Psoas muscle (tissue), 8 donors: ENCODE data around the gene KLHL13. TPM values are rescaled to one million over a fixed set of nuclear protein-coding genes. Genes with fewer than 3 reads are reported as not detected.

ENCODE experiments used
- ATAC-seq, 4 donors: fragments of 200-7000 bp; cut with Tn5 transposase; one replicate each; pipeline ENCODE4 v1.9.1; 2020; ENCODE audit warnings: moderate library complexity in 3 of 4, mild to moderate bottlenecking in 2 of 4
- DNase-seq, 2 donors: peaks; one replicate each; pipeline ENCODE4 v3.0.0-alpha.2; 2020
- H3K27ac ChIP-seq: fragments of 200-600 bp; one replicate; pipeline ENCODE4 v1.8.0; 2022
- H3K27me3 ChIP-seq, 3 donors: fragments of 200-600 bp in 1 of 3; one replicate each; pipeline versions ENCODE4 v1.6.1 to v1.8.0; 2013 to 2022; ENCODE audit warnings: low read length in 2 of 3, mild to moderate bottlenecking in 2 of 3, moderate library complexity in 1 of 3; ENCODE audit not compliant: insufficient read depth in 3 of 3
- H3K36me3 ChIP-seq, 2 donors: fragments of 200-600 bp in 1 of 2; one replicate each; pipeline versions ENCODE4 v1.6.1 to v1.8.0; 2013 to 2022; ENCODE audit warnings: low read depth in 1 of 2, mild to moderate bottlenecking in 1 of 2, moderate library complexity in 1 of 2; ENCODE audit not compliant: insufficient read depth in 1 of 2
- H3K4me1 ChIP-seq: fragments of 200-600 bp; one replicate; pipeline ENCODE4 v1.8.0; 2022
- H3K4me3 ChIP-seq: fragments of 200-600 bp; one replicate; pipeline ENCODE4 v1.8.0; 2022; ENCODE audit warnings: mild to moderate bottlenecking
- H3K9me3 ChIP-seq: fragments of 200-600 bp; one replicate; pipeline ENCODE4 v1.8.0; 2022
- WGBS, 3 donors: extraction: QIAGEN DNeasy Blood & Tissue Kit; methylation state at CpG; one replicate each; pipeline versions ENCODE4 v1.1.6 to v1.1.7; 2013; 5-methylcytosine and 5-hydroxymethylcytosine counted together
- intact Hi-C, 2 donors: fragments of 100-400 bp; cut with DNase I; formaldehyde crosslinking; loops; one replicate each; pipeline versions ENCODE4 v1.11.0 to v1.14.2; 2022
- polyA plus RNA-seq, 3 donors: library from polyadenylated mRNA; stranded (reverse); fragments of 200-250 nt; gene quantifications; one replicate each; pipeline ENCODE4 v1.2.3, GENCODE V29; 2013
- total RNA-seq, 4 donors: library from RNA; stranded (reverse); fragmentation: NEBNext Ultra II Directional in 2 of 4; extraction: Animal tissue kit (Norgen Biotek cat#: 25700) in 2 of 4; gene quantifications; one replicate each; pipeline versions ENCODE4 v1.2.1 to v1.2.4, GENCODE V29; 2021 to 2023
- TF ChIP-seq, protein P1 (sequence below): fragments of 200-600 bp; IDR thresholded peaks from one replicate; pipeline ENCODE4 v1.8.0; 2022; ENCODE audit warnings: antibody characterized with exemption
- donor health status: healthy with polysubstance abuse.
- donor health status: DM: no; HTN: no; CAD: no; lungs with moderate emphysema.
- donor health status: Bipolar disorder and iron deficiency.
- donor health status: healthy.
- donor health status: DM: yes; HTN: yes; CAD: no.
- donor health status: DM: no; HTN: no; CAD: no.
- donor health status: DM: no; HTN: no; CAD: no.
- donor health status: DM: yes; HTN: yes; CAD: no.

The KLHL13 gene
- total and polyA plus RNA-seq, 7 donors, result 0.61 to 4.5 (median 1.5) TPM

DNA sequence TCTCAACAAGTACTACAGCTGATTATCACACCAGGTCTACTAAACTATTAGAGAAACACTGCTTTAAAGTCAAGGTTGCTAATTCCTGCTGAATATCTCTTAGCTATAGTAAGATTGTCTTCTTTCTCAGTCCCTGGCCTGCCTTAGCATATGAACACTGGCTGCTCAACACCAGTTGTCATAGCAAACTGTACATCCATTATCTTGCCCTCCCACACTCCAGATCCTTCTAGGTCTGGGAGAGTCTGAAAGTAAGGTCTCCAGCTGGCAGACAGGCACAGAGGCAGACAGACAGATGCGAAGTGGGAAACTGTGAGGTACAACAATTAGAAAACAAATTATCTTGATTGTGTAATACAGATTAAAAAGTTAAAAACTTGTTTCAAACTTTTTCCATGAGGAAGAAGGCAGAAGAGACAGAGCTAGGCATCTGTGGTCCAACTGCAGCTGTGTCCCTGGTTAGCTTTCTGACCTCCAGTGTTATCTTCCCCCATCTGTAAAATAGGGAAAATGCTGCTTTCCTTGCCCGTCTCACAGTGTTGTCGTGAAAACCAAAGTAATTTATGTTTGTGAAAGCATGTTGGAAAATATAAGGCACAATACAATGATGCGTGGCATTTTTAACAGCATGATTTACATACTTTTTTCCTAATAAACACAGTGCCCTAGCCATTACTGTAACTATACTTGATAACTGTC is 133.8 kb downstream of the KLHL13 start:
- no peaks in the 10 kb centered on the region for H3K36me3 ChIP-seq
- no peaks in the 10 kb centered on the region for H3K27me3 ChIP-seq
- no peak overlapping the region for H3K27ac ChIP-seq
- WGBS, 3 donors, result 68 to 82% (median 69%) methylated on average over 4 of the region's 4 CpGs
- no peaks in the 10 kb centered on the region for H3K9me3 ChIP-seq
- H3K4me3 ChIP-seq, result no peak overlapping the region
- no peaks in the 10 kb centered on the region for H3K4me1 ChIP-seq
- intact Hi-C loops, result no loop called here
- no peak for DNase-seq
- ATAC-seq, result no peak
- TF ChIP-seq, protein P1, sequence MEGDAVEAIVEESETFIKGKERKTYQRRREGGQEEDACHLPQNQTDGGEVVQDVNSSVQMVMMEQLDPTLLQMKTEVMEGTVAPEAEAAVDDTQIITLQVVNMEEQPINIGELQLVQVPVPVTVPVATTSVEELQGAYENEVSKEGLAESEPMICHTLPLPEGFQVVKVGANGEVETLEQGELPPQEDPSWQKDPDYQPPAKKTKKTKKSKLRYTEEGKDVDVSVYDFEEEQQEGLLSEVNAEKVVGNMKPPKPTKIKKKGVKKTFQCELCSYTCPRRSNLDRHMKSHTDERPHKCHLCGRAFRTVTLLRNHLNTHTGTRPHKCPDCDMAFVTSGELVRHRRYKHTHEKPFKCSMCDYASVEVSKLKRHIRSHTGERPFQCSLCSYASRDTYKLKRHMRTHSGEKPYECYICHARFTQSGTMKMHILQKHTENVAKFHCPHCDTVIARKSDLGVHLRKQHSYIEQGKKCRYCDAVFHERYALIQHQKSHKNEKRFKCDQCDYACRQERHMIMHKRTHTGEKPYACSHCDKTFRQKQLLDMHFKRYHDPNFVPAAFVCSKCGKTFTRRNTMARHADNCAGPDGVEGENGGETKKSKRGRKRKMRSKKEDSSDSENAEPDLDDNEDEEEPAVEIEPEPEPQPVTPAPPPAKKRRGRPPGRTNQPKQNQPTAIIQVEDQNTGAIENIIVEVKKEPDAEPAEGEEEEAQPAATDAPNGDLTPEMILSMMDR, result no peak

DNA sequence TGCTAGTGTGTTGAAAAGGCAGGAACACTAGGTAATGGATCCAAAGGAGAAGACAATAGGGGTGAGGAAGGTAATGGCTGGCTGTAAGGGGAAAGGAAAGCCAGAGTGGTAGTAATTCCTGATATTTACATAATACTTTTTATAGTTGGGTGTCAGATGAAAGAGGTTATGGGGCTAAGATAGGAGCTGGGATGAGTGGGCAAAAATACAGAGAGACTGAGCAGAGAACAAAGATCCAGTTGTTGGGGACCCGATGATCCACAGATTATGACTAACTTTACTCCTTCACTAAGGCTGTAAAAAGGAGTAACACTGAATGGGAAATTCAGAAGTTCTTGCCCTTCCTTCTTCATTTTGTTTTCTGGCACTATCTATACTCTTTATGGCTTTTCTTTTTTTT is 138.2 kb downstream of the KLHL13 start:
- H3K4me3 ChIP-seq, result no peak overlapping the region
- TF ChIP-seq, protein P1, result no peak
- no peaks in the 10 kb centered on the region for H3K36me3 ChIP-seq
- no peak overlapping the region for H3K27ac ChIP-seq
- intact Hi-C loops, result no loop called here
- 68 to 92% (median 86%) methylated on average over 1 of the region's 1 CpG for WGBS, 3 donors
- no peak for ATAC-seq
- no peaks in the 10 kb centered on the region for H3K27me3 ChIP-seq
- H3K4me1 ChIP-seq, result no peaks in the 10 kb centered on the region
- no peaks in the 10 kb centered on the region for H3K9me3 ChIP-seq
- DNase-seq, result no peak

DNA sequence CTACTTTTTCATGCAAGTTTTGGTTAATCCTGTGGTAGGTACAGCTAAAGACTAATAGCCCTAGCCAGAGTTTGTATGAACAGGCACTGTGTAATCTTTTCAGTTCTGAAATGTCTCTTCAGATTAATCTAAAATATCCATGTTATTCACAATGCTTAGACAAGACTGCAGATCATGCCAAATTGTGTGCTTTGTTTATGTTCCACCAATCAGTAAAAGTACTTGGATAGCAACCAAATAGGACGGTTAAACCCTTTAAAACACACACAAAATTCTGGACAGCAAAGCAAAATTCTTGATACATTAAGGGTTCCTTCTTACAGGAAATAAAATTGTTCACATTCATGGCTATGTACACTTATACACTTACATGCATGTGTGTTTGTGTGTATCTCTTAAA is 139.1 kb downstream of the KLHL13 start:
- no peak for ATAC-seq
- TF ChIP-seq, protein P1, result no peak
- H3K4me1 ChIP-seq, result no peaks in the 10 kb centered on the region
- H3K27ac ChIP-seq, result no peak overlapping the region
- 24 to 45% (median 41%) methylated on average over 1 of the region's 1 CpG for WGBS, 3 donors
- no peak overlapping the region for H3K4me3 ChIP-seq
- no peak for DNase-seq
- H3K27me3 ChIP-seq, result no peaks in the 10 kb centered on the region
- no peaks in the 10 kb centered on the region for H3K36me3 ChIP-seq
- no peaks in the 10 kb centered on the region for H3K9me3 ChIP-seq
- intact Hi-C loops, result no loop called here

DNA sequence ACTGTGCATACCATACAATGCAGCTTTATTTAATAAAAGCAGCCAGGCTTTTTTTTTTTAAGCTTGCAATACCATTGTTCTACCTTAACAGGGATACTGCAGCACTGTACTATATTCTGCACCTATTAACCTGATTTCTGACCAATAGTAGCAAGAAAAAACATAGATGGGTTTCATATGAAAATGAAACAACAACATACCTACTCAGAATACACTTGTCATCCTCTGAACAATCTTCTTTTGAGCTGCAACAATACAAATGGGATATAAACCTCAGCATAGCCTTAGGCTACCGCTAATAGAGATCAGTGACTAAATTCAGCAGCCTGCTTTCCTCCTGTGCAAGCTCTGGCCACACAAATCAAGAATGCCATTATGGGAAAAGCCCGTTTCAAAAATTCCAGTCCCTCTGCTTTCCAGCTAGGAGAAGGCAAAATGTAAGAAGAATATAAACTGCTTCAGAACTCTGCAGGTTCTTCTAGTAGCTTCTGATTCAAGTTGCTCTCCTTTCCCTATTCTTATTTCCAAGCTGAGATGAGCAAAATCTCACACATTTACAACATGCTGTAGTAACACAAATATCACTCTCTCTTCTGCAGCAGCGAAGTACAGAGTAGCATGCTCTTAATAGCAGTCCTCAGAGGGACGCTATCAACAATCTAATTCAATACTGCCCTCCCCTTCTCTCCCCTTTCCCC is 143.4 kb downstream of the KLHL13 start:
- no peak overlapping the region for H3K27ac ChIP-seq
- no peaks in the 10 kb centered on the region for H3K4me1 ChIP-seq
- intact Hi-C loops, result no loop called here
- no peak for DNase-seq
- no peaks in the 10 kb centered on the region for H3K27me3 ChIP-seq
- H3K9me3 ChIP-seq, result no peaks in the 10 kb centered on the region
- no peak for ATAC-seq
- no peaks in the 10 kb centered on the region for H3K36me3 ChIP-seq
- no peak overlapping the region for H3K4me3 ChIP-seq
- TF ChIP-seq, protein P1, result no peak
- 14 to 22% (median 19%) methylated on average over 4 of the region's 4 CpGs for WGBS, 3 donors
